ENCODE results near the gene RELA. TPM values are rescaled to one million over a fixed set of nuclear protein-coding genes. Genes with fewer than 3 reads are reported as not detected.

The RELA gene
- total RNA-seq, 4 donors from 2014 or later: 29.4 to 49.4 (median 47.5) TPM

- TF ChIP-seq POLR2A (IDR thresholded peaks at IDR 0.05) (no peak), CTCF (IDR thresholded peaks at IDR 0.05) (no peak)
- Histone ChIP-seq H3K27me3 (no peaks in the 10 kb centered on the region), H3K9me3 (no peaks in the 10 kb centered on the region), H3K4me3 (peak overlapping the region; percentile 70 to 99 (median 87)), H3K27ac (peak overlapping the region; percentile 96 to 98 (median 98)), H3K4me1 (peaks cover 51 to 77% (median 58%) of the 10 kb centered on the region in 3 donors), H3K36me3 (peaks cover 0 to 58% (median 0%) of the 10 kb centered on the region in 3 donors)
- intact Hi-C loops (cut with DNase I): loop anchor here (10.0 kb wide), 1 partner anchor 67 kb away; no protein-coding TSS in a partner anchor
- DNase-seq: no peak
- 20 to 52% methylated on average over 2 to 7 of the region's 12 CpGs for WGBS, 2 donors
Measured at GRCh38 chr11:65611758-65612603, 50.7 kb downstream of the RELA start.

- intact Hi-C loops (cut with DNase I): loop anchor here (10.0 kb wide), 1 partner anchor 66 kb away; no protein-coding TSS in a partner anchor
- no peak for DNase-seq
- peak overlapping the region in 3 of 4 donors; percentile 70 to 99 (median 81) for H3K4me3 ChIP-seq
Measured at GRCh38 chr11:65611028-65611757, 51.5 kb downstream of the RELA start.

GRCh38 chr11:65610404-65610803 is 52.3 kb downstream of the RELA start:
- WGBS, 2 donors: 79 to 92% methylated on average over 2 to 3 of the region's 6 CpGs
- TF ChIP-seq POLR2A (IDR thresholded peaks at IDR 0.05) (no peak), CTCF (IDR thresholded peaks at IDR 0.05) (no peak)
- Histone ChIP-seq H3K27me3 (no peaks in the 10 kb centered on the region), H3K9me3 (no peaks in the 10 kb centered on the region), H3K27ac (peak overlapping the region; percentile 96 to 98 (median 98)), H3K36me3 (peaks cover 2 to 72% (median 4%) of the 10 kb centered on the region in 3 donors), H3K4me1 (peaks cover 48 to 77% (median 49%) of the 10 kb centered on the region in 3 donors), H3K4me3 (peak overlapping the region in 3 of 4 donors; percentile 70 to 99 (median 81))
- DNase-seq: no peak
- intact Hi-C loops (cut with DNase I): loop anchor here (10.0 kb wide), 1 partner anchor 66 kb away; no protein-coding TSS in a partner anchor

More at GRCh38 chr11:65611028-65611757, 51.5 kb downstream of the RELA start:
- WGBS, 2 donors: 29 to 60% methylated on average over 2 to 7 of the region's 10 CpGs
- Histone ChIP-seq H3K27me3 (no peaks in the 10 kb centered on the region), H3K4me1 (peaks cover 49 to 76% (median 50%) of the 10 kb centered on the region in 3 donors), H3K9me3 (no peaks in the 10 kb centered on the region), H3K27ac (peak overlapping the region; percentile 96 to 98 (median 98)), H3K36me3 (peaks cover 0 to 64% (median 0%) of the 10 kb centered on the region in 3 donors)
- TF ChIP-seq POLR2A (IDR thresholded peaks at IDR 0.05): no peak
- TF ChIP-seq CTCF (IDR thresholded peaks at IDR 0.05): no peak

- intact Hi-C loops (cut with DNase I): loop anchor here (10.0 kb wide), 1 partner anchor 65 kb away; no protein-coding TSS in a partner anchor
- peak overlapping the region in 3 of 4 donors; percentile 17 to 96 (median 57) for H3K27ac ChIP-seq
- DNase-seq: no peak
- 72 to 80% methylated on average over 4 to 5 of the region's 5 CpGs for WGBS, 2 donors
- H3K9me3 ChIP-seq: no peaks in the 10 kb centered on the region
- peak overlapping the region in 1 of 4 donors; percentile 14 for H3K4me3 ChIP-seq
- peaks cover 10 to 79% (median 12%) of the 10 kb centered on the region in 3 donors for H3K36me3 ChIP-seq
- H3K4me1 ChIP-seq: peaks cover 48 to 77% (median 49%) of the 10 kb centered on the region in 3 donors
- TF ChIP-seq POLR2A (IDR thresholded peaks at IDR 0.05): no peak
- no peak for TF ChIP-seq CTCF (IDR thresholded peaks at IDR 0.05)
- H3K27me3 ChIP-seq: no peaks in the 10 kb centered on the region
Measured at GRCh38 chr11:65609665-65610064, 53.1 kb downstream of the RELA start.

Measured in esophagus squamous epithelium (tissue), 5 donors.